ENCODE results near the gene LY9. TPM values are rescaled to one million over a fixed set of nuclear protein-coding genes. Genes with fewer than 3 reads are reported as not detected.
A peak's percentile ranks its signal among the peaks of the same experiment; 100 is the strongest.

LY9 gene
- total RNA-seq, 2 donors from 2014 or later: not detected

DNA sequence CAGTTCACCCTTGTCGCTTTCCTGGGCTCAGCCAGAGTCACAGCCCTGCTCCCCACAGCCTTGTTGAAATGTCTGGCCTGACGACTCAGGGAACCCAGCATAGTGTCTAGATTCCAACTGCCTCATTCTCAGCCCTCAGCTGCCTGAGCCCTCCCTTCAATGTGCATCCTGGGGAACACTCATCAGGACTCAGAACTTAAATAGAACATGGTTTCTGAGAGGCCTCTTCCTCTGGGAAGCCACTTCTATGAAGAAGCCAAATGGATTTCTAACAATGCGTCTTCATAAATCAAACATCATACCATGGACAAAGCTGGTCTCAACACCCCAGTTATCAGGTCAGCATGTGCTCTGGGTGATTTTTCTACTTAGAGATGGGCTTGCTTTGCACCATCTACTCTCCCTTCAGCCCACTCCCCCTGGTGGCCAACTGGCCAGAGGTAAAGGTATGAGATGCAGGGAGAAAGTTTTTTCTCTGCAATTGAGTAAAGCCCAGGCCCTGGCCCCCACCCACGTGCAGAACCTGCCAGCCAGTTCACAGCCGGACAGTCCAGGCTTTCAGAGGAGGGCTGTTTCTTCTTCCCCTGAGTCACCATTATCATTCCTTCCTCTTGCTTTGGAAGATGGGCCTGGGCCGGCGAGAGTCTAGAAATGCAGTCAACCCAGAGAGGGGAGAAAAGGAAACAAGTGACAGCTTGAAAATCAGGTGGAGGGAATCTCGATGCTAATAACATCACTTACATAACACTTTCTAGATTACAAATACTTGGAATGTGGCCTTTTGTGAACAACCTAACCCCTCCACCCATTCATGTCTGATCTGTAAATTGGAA, 34.6 kb downstream of the LY9 start:
- H3K4me1 Mint-ChIP-seq: peaks cover 8% of the 10 kb centered on the region
- H3K4me3 Mint-ChIP-seq: no peak overlapping the region
- Histone ChIP-seq H3K27me3 (ENCODE audit: control insufficient read depth, insufficient read depth, low read length, poor library complexity, severe bottlenecking) (no peaks in the 10 kb centered on the region), H3K4me1 (ENCODE audit: control insufficient read depth, insufficient read depth, low read length) (no peaks in the 10 kb centered on the region), H3K27ac (ENCODE audit: low read depth, low read length) (no peak overlapping the region), H3K36me3 (ENCODE audit: control insufficient read depth, insufficient read depth, low read length) (no peaks in the 10 kb centered on the region), H3K9ac (ENCODE audit: extremely low read depth, low read length, poor library complexity, severe bottlenecking) (no peak overlapping the region), H3K9me3 (ENCODE audit: control insufficient read depth, low read length) (no peaks in the 10 kb centered on the region), H3K4me3 (ENCODE audit: low read length) (no peak overlapping the region)
- TF ChIP-seq, protein P1, sequence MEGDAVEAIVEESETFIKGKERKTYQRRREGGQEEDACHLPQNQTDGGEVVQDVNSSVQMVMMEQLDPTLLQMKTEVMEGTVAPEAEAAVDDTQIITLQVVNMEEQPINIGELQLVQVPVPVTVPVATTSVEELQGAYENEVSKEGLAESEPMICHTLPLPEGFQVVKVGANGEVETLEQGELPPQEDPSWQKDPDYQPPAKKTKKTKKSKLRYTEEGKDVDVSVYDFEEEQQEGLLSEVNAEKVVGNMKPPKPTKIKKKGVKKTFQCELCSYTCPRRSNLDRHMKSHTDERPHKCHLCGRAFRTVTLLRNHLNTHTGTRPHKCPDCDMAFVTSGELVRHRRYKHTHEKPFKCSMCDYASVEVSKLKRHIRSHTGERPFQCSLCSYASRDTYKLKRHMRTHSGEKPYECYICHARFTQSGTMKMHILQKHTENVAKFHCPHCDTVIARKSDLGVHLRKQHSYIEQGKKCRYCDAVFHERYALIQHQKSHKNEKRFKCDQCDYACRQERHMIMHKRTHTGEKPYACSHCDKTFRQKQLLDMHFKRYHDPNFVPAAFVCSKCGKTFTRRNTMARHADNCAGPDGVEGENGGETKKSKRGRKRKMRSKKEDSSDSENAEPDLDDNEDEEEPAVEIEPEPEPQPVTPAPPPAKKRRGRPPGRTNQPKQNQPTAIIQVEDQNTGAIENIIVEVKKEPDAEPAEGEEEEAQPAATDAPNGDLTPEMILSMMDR (conservative IDR thresholded peaks at IDR 0.05): peak; percentile 96
- no peak overlapping the region for H3K27ac Mint-ChIP-seq
- H3K27me3 Mint-ChIP-seq (ENCODE audit: insufficient read depth): peaks cover 5% of the 10 kb centered on the region
- peak; percentile 96 for DNase-seq
- WGBS, 2 experiments (ENCODE audit: insufficient coverage in 1 of 2, insufficient read length in 1 of 2): 64 to 68% methylated on average over 3 to 8 of the region's 8 CpGs
- no peaks in the 10 kb centered on the region for H3K9me3 Mint-ChIP-seq
- no peaks in the 10 kb centered on the region for H3K36me3 Mint-ChIP-seq (ENCODE audit: low read depth)

DNA sequence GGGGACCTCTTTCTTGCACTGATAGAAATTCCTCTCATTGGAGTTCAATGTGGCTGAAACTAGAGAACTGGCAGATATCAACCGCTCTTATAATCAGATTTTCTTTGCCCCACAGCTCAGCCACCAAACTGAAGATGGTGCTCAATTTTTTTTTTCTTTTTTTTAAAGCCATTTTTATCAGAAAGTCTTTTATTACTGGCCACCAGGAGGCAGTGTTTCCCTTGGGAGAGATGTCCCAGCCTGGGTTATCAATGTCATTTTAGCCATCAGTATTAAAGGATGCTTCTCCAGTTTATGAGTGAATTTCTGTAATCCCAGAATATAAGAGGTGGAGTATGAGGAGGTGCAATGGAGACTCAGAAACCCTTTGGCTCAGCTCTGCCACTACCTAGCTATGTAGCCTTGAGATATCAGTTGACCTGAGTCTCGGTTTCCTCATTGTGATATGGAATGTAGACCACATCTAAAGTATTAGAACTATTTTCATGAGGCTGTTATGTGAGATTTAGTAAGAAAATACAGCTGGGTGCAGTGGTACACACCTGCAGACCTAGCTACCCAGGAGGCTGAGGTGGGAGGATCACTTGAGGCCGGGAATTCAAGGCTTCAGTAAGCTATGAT, 39.1 kb downstream of the LY9 start:
- Histone ChIP-seq H3K9ac (ENCODE audit: extremely low read depth, low read length, poor library complexity, severe bottlenecking) (no peak overlapping the region), H3K9me3 (ENCODE audit: control insufficient read depth, low read length) (no peaks in the 10 kb centered on the region), H3K27ac (ENCODE audit: low read depth, low read length) (no peak overlapping the region), H3K4me1 (ENCODE audit: control insufficient read depth, insufficient read depth, low read length) (no peaks in the 10 kb centered on the region), H3K4me3 (ENCODE audit: low read length) (no peak overlapping the region), H3K36me3 (ENCODE audit: control insufficient read depth, insufficient read depth, low read length) (no peaks in the 10 kb centered on the region), H3K27me3 (ENCODE audit: control insufficient read depth, insufficient read depth, low read length, poor library complexity, severe bottlenecking) (no peaks in the 10 kb centered on the region)
- TF ChIP-seq, protein P1 (conservative IDR thresholded peaks at IDR 0.05): peak; percentile 89
- Mint-ChIP-seq H3K9me3 (no peaks in the 10 kb centered on the region), H3K4me3 (no peak overlapping the region), H3K27me3 (ENCODE audit: insufficient read depth) (peaks cover 4% of the 10 kb centered on the region), H3K36me3 (ENCODE audit: low read depth) (no peaks in the 10 kb centered on the region), H3K4me1 (peaks cover 18% of the 10 kb centered on the region), H3K27ac (no peak overlapping the region)
- WGBS, 2 experiments (ENCODE audit: insufficient coverage in 1 of 2, insufficient read length in 1 of 2): 61 to 77% methylated on average over 2 to 3 of the region's 3 CpGs
- no peak for DNase-seq

DNA sequence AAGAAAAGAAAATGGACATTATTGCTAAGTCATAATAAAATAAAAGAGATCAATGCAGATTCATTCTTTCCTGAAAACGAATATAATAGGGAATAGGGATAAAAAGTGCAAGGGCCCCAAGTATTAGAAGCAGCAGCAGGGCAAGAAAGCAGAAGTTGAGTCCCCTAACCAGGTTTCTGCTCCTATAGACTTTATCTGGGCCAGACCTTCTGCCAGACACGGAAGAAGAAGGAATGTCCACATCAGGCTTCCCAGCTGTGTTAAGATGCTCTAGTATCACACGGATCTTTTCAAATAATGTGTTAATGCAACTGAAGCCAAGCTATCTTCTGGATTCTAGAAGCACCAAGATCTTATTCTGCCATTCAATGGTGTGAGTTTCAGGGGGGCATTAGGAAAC, 39.8 kb downstream of the LY9 start:
- Mint-ChIP-seq H3K36me3 (ENCODE audit: low read depth) (no peaks in the 10 kb centered on the region), H3K4me1 (peaks cover 18% of the 10 kb centered on the region), H3K27me3 (ENCODE audit: insufficient read depth) (peaks cover 2% of the 10 kb centered on the region), H3K9me3 (no peaks in the 10 kb centered on the region), H3K27ac (no peak overlapping the region), H3K4me3 (no peak overlapping the region)
- H3K36me3 ChIP-seq (ENCODE audit: control insufficient read depth, insufficient read depth, low read length): no peaks in the 10 kb centered on the region
- 71 to 91% methylated on average over 3 of the region's 3 CpGs for WGBS, 2 experiments (ENCODE audit: insufficient coverage in 1 of 2, insufficient read length in 1 of 2)
- no peak for DNase-seq
- no peaks in the 10 kb centered on the region for H3K27me3 ChIP-seq (ENCODE audit: control insufficient read depth, insufficient read depth, low read length, poor library complexity, severe bottlenecking)
- TF ChIP-seq, protein P1 (conservative IDR thresholded peaks at IDR 0.05): no peak
- H3K9me3 ChIP-seq (ENCODE audit: control insufficient read depth, low read length): no peaks in the 10 kb centered on the region
- no peaks in the 10 kb centered on the region for H3K4me1 ChIP-seq (ENCODE audit: control insufficient read depth, insufficient read depth, low read length)
- H3K27ac ChIP-seq (ENCODE audit: low read depth, low read length): no peak overlapping the region
- H3K4me3 ChIP-seq (ENCODE audit: low read length): no peak overlapping the region
- no peak overlapping the region for H3K9ac ChIP-seq (ENCODE audit: extremely low read depth, low read length, poor library complexity, severe bottlenecking)

Measured in endodermal cell (in vitro differentiated cells).